GM18951 (cell line): Measurements from ENCODE around the gene FZD7.
A peak's percentile ranks its signal among the peaks of the same experiment; 100 is the strongest.

Source experiments
- POLR2A ChIP-seq: IDR thresholded peaks from 4 replicates; pipeline ENCODE4 v1.6.1; 2011; ENCODE audit warnings: mild to moderate bottlenecking; ENCODE audit not compliant: insufficient read length, insufficient read depth; ENCODE audit errors: extremely low read depth
- in situ Hi-C: fragments of 300-500 bp; cut with MboI; formaldehyde crosslinking; loops from one replicate; pipeline ENCODE4 v1.12.0; 2022; ENCODE audit warnings: low sequenced_read_pairs, mixed read lengths, inconsistent platforms; ENCODE audit not compliant: unreplicated experiment

The FZD7 gene

DNA sequence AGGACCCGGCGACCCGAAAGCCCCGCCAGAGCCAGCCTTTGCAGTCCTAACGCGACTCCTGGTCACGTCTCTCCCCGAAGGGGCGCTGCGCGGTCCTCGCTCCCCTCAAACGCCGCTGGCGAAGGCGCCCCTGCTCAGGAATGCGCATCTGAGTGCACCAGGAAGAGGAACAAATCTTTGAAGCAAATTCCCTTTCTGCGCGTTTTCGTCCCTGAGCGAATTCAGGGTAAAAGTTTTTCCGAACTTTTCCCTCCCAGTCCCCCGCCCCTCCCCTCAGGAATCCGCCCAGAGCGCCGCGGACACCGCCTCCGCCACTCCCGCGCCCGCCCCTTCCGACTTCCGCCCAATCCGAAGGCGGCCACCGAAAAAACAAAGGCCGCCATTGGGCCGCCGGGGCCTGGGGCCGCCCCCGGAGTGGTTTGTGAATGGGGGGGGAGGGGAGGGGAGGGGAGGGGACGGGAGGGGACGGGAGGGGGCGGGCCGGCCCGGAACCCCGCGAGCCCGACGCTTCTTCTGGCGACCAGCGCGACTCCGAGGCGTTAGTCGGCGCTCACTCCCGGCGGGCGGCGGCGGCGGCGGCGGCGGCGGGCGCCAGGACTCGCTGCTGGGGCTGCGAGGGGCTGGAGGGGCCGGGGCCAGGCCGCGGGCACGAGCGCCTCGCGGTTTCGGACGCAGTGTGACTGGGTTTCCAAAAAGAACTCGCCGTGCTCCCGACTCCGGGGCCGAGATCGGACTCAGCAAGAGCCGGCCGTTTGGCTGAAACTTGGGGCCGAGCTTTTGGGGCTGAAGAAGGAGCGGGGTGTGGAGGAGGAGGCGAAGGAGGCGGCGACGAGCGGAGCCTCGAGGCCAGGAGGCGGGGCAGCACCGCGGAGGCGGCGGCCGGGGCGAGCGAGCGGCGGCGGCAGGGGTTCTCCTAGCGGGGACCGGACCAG, at the start of gene FZD7:
Gene FZD7, plus strand, starts transcription at position 539 of the 932 bp plus-strand sequence. CDS start 793 bp downstream, outside the sequence.
- peak; percentile 36 for TF ChIP-seq POLR2A
- in situ Hi-C loops = no loop called here

DNA sequence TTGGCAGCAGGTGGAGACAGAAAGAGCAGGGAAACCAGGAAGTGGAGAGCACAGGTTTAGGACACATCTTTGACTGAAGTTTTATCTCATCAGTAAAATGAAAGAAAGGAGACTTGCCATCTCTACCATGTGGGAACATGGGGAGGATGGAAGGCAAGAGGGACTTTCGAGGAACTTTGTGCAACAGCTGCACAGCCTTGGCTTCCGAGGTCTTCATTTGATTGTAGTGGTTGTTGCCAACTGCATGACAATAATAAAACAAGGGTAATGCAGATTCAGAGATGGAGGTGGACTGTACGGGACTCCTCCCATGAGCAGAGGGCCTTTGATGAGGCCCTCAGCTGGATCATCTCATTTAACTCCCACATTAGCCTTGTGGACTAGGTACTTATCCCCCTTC, 49.3 kb upstream of the FZD7 start:
- in situ Hi-C loops = no loop called here
- TF ChIP-seq POLR2A = no peak

DNA sequence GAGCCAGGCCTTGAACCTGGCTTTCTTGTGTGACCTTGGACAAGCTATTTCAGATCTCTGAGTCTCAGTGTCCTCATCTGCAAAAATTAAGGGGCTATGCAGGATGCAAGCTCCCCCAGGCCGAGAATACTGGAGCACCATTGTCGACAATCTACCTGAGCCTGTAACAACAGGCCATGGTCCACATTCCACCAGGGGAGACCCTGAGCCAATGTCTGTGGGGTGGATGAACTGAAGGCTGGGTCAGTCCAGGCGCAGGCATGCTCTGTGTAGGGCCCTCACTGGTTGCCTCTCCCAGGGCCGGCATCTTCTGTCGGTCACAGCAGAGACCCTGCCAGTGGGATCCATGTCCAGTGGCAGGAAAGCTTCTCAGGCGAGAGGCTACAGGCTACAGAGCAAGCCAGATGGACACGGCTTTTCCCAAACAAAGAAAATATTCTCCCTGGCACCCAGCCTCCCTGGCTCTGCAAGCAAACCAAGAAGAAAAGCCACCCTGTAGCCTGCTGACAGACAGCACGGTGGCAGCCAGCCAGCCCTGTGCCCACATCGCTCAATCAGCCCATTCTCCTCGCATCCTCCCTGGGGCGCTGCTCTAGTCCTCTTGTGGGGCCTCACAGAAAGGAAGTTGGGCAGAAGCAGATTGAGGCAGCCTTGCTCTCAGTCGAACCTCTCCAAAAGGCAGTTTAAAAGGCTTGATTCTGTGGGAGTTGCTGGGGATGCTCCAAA, 48.7 kb upstream of the FZD7 start:
- TF ChIP-seq POLR2A = no peak
- in situ Hi-C loops = no loop called here

DNA sequence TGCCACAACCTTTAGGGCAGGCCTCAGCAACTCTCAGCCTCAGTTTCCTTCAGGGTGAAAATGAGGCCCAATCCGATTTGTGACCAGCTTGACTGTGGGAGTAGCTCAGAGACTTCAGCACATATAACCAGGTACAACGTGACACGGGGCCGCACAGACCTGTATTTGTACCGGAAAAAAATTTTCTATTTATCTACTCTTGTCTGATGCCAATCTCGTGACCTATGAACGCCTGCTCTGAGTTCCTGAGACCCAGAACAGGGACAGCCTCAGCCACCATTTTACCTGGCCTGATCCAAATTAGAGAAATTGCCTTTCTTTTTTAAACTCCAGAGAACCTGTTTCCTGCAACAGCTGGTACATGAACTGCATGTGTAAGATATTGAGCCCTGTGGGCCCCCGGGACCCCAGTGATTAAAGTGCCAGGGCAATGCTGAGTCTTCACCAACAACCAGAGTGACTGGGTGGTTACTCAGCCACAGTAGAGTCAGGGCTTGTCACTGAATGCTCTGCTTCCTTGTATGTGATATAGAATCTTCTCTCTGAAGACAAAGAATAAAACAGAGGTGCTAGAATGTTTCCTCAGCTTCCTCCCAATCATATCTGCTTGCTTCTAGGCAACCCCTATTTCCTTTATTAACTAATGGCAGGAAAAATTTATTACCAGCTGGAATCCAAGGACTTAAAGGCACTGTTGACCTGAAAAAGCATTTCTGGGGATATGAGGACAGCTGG, 47.8 kb upstream of the FZD7 start:
- no peak for TF ChIP-seq POLR2A
- in situ Hi-C loops = no loop called here

DNA sequence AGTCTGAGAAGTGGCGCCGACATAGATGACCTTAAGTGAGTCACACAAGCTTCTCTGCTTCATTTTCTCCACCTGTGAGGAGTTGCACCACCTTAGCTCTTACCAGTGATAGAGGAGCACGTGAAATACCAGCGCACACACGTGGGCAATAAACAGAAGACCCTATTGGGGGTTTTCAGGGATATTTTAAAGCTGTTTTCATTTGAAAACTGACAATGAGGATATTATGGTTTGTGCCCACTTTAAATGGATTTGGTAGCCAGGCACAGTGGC, 47.3 kb upstream of the FZD7 start:
- in situ Hi-C loops = no loop called here
- TF ChIP-seq POLR2A = no peak

DNA sequence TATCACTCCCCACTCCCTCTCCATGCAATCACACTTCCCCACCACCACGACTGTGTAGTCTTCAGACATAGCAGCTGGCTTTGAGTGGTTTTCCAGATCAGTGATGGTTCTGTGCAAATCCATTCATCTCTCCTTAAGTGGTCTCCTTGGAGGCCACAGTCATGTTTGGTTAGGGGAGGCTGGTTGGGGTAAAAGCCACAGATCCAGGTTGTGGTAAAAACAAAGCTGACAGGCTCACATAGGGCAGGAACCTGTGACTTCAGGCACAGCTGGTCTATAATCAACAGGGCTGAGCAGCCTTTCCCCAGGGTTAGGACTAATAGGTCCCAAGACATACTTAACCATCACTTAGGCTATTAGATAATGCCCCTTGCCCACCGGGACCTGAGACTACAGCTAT, 46.2 kb upstream of the FZD7 start:
- no peak for TF ChIP-seq POLR2A
- in situ Hi-C loops = no loop called here

DNA sequence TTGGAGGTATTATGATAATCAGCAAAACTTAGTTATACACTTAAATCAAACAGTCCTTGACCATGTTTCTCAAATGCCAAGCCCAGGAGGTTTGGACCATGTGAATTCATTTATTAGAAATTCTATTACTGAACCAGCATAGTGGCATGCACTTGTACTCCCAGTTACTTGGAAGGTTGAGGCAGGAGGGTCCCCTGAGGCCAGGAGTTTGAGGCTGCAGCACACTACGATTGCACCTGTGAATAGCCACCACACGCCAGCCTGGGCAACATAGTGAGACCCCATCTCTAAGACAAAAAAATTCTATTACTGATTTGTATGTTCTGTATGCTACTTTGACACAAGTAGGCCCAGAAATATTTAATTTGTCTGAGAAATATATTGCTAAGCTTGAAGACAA, 43.6 kb upstream of the FZD7 start:
- TF ChIP-seq POLR2A = no peak
- in situ Hi-C loops = no loop called here

DNA sequence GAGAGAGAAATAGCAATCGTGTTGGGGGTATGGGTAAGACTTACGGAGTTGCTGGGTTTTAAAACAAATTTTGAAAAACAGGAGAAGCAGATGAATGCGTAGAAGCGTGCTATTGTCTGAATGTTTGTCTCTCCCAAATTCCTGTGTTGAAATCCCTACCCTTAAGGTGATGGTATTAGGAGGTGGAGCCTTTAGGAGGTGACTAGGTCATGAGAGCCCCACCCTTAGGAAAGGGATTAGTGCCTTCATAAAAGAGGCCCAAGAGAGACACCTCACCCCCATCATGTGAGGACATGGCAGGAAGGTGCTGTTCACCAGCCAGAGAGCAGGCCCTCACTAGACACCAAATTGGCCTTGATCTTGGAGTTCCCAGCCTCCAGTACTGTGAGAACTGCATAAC, 40.7 kb upstream of the FZD7 start:
- in situ Hi-C loops = no loop called here
- no peak for TF ChIP-seq POLR2A

DNA sequence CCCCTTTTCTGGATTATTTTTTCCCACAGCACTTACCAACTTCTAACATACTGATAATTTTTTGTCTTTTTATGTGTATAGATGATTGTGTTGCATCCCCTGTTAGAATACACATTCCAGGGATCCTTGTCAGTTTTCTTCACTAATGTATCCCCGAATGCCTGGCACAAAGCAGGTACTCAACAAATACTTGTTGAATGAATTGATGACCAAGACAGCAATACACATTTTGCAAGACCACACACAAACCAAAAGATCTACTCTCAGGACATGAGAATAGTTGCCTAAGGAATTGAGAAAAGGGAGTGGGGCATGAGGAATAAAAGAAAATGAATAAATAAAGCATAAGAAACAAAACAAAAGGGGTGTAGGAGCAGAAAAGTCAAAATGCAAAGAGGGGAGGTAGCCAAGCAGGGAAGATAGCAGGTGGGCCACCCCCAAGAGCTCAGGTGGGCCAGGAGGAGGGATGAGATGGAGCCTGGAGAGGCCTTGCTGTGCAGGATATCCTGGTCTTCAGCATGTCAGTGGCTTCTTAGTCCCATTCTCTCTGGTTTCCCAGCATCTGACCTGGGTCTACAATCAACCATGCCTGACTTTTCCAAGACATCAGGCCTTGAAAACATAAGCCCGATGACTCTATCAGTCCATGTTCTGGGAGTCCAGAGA, 38.5 kb upstream of the FZD7 start:
- TF ChIP-seq POLR2A = no peak
- in situ Hi-C loops = no loop called here

DNA sequence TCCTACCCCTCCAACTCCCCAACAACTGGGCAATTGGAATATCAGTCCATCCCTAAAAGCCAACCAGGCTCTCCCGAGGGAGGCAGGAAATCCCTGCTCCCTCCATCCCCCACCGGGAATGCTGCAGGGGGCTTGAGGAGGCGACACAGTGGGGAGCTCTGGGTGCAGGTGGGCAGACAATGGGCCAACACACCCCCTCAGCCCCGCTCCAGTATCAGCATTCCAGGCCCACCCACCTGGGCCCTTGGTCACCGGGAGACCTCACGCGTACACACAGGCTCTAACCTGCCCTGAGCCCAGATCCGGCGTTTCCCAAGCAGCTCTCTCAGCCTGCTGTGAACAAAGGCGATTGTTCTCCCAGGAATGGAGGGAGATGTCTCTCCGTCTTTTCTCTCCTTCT, 37.6 kb upstream of the FZD7 start:
- no peak for TF ChIP-seq POLR2A
- in situ Hi-C loops = no loop called here

DNA sequence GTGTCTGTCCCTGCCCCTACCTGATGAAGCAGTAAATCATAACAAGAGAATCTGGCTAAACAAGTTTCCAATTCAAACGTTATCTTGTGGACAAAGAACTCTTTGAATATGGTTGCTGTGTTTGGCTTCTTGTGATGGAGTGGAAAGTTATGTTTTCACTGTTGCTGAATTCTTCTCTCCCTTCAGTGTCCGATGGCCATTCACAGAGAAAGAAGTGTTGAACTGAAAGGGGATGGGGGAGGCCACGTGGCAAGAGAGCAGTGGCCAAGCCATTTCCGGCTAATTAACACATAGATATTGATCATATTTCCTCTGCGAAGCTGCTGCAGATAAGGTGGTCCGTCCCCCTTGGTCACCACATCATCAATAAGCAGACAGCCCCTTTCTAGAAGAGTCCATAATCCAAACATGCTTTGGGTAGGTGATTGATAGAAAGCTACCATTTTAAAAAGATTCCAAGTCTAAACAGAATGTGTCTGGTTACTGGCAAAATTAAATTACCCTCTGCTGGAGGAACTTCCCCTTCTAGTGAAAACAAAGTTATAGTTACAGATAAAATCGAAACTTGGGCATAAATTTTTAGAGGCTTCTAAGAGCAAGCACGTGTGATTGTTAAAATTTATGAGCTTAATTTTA, 36.9 kb upstream of the FZD7 start:
- in situ Hi-C loops = no loop called here
- no peak for TF ChIP-seq POLR2A

DNA sequence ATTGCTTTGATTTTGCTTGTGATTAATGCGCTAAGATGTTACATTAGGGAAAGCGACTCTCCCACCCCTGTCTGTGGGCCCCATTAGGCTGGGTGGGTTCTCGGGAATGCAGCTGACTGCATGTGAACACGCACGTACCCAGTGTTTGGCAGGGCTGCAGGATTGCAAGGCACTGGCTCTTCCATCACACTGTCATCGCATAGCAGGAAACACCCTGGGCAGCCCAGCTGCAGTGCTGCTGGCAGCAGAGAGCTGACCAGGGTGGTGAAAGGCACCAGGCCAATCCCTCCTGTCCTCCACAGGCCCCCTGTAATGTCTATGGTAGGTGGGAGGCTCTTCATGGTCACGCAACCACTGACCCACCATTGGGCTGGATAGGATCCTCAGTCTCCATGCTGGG, 34.4 kb upstream of the FZD7 start:
- TF ChIP-seq POLR2A = no peak
- in situ Hi-C loops = no loop called here
